Activated CD4-positive, alpha-beta T cell treated with anti-CD3 and anti-CD28 coated beads, Interleukin-2, Interleukin-6, amounts not matched to agents 100 ng/mL and 50 ng/mL, durations not matched to agents 16 hours and 8 hours (primary cell): Measurements from ENCODE around the gene ABCF1.

ENCODE experiments used
- DNase-seq: peaks from one replicate; pipeline ENCODE4 v3.0.0-alpha.2; 2020

ABCF1 gene

GRCh38 chr6:30640481-30640880, 69.2 kb downstream of the ABCF1 start:
- no peak for DNase-seq

GRCh38 chr6:30641048-30641447, 69.8 kb downstream of the ABCF1 start:
- no peak for DNase-seq
